Ishikawa (cell line): ENCODE results near the gene SPATA7.

ENCODE experiments used
- EP300 ChIP-seq: IDR thresholded peaks from 2 replicates; pipeline ENCODE4 v1.6.1; 2012; ENCODE audit warnings: borderline replicate concordance
- FOXM1 ChIP-seq: IDR thresholded peaks from 2 replicates; pipeline ENCODE4 v1.6.1; 2012; ENCODE audit warnings: low read depth, borderline replicate concordance
- RAD21 ChIP-seq: IDR thresholded peaks from 2 replicates; pipeline ENCODE4 v1.6.1; 2012; ENCODE audit warnings: low read depth
- TAF1 ChIP-seq: IDR thresholded peaks from 2 replicates; pipeline ENCODE4 v1.6.1; 2012; ENCODE audit warnings: low read depth, mild to moderate bottlenecking
- TEAD4 ChIP-seq: IDR thresholded peaks from 2 replicates; pipeline ENCODE4 v1.6.1; 2012
- YY1 ChIP-seq: IDR thresholded peaks from 2 replicates; pipeline ENCODE4 v1.6.1; 2012; ENCODE audit warnings: low read depth
- ZBTB7A ChIP-seq: IDR thresholded peaks from 2 replicates; pipeline ENCODE4 v1.6.1; 2012; ENCODE audit warnings: low read depth

- no peak for TF ChIP-seq YY1
- no peak for TF ChIP-seq FOXM1
- no peak for TF ChIP-seq EP300
- TF ChIP-seq TAF1: no peak
- no peak for TF ChIP-seq TEAD4
- no peak for TF ChIP-seq ZBTB7A
- no peak for TF ChIP-seq RAD21
These were observed 85.3 kb downstream of the SPATA7 start for GRCh38 chr14:88470542-88471440.
